Mesendoderm (in vitro differentiated cells): ENCODE measurements around the gene SMIM3.
"Not testable (repeated sequence)": the region's sequence is repeated elsewhere in the genome, so short reads cannot be mapped to it uniquely, and the experiment has no call there.

Experiments
- DNase-seq: peaks from one replicate; pipeline ENCODE4 v3.0.0; 2013
- H2AK5ac ChIP-seq: 2 replicates; pipeline ENCODE4 v1.6.1; 2013; ENCODE audit warnings: low read length, inconsistent platforms
- H2BK120ac ChIP-seq: 2 replicates; pipeline ENCODE4 v1.6.1; 2013; ENCODE audit warnings: low read depth, mild to moderate bottlenecking, low read length, moderate library complexity, mixed read lengths
- H2BK15ac ChIP-seq: replicated peaks from 2 replicates; pipeline ENCODE4 v1.6.1; 2013; ENCODE audit warnings: low read depth, mild to moderate bottlenecking, moderate library complexity
- H2BK5ac ChIP-seq: 2 replicates; pipeline ENCODE4 v1.6.1; 2013; ENCODE audit warnings: low read length, inconsistent platforms
- H3K18ac ChIP-seq: 2 replicates; pipeline ENCODE4 v1.6.1; 2013; ENCODE audit warnings: mild to moderate bottlenecking, low read length, mixed read lengths
- H3K23ac ChIP-seq: one replicate; pipeline ENCODE4 v1.6.1; 2013; ENCODE audit warnings: low read length
- H3K27ac ChIP-seq: 2 replicates; pipeline ENCODE4 v1.5.1; 2013; ENCODE audit warnings: low read depth, mild to moderate bottlenecking, inconsistent platforms, low read length, moderate library complexity
- H3K27me3 ChIP-seq: 2 replicates; pipeline ENCODE4 v1.6.1; 2013; ENCODE audit warnings: low read length, control low read depth, mild to moderate bottlenecking, inconsistent platforms; ENCODE audit not compliant: insufficient read depth, poor library complexity
- H3K36me3 ChIP-seq: 2 replicates; pipeline ENCODE4 v1.6.1; 2013; ENCODE audit warnings: low read length, inconsistent platforms; ENCODE audit not compliant: control insufficient read depth, insufficient read depth
- H3K4ac ChIP-seq: one replicate; pipeline ENCODE4 v1.6.1; 2013; ENCODE audit warnings: low read depth, mild to moderate bottlenecking, low read length, moderate library complexity
- H3K4me1 ChIP-seq: 2 replicates; pipeline ENCODE4 v1.6.1; 2013; ENCODE audit warnings: low read depth, low read length, inconsistent platforms; ENCODE audit not compliant: control insufficient read depth
- H3K4me2 ChIP-seq: 2 replicates; pipeline ENCODE4 v1.6.1; 2013; ENCODE audit warnings: low read length
- H3K4me3 ChIP-seq: 2 replicates; pipeline ENCODE4 v1.5.1; 2013; ENCODE audit warnings: mild to moderate bottlenecking, low read length
- H3K56ac ChIP-seq: one replicate; pipeline ENCODE4 v1.6.1; 2013; ENCODE audit warnings: low read length
- H3K79me1 ChIP-seq: 2 replicates; pipeline ENCODE4 v1.6.1; 2013; ENCODE audit warnings: low read length, inconsistent platforms
- H3K79me2 ChIP-seq: 2 replicates; pipeline ENCODE4 v1.6.1; 2013; ENCODE audit warnings: mild to moderate bottlenecking, low read length; ENCODE audit not compliant: control insufficient read depth, insufficient read depth
- H3K9ac ChIP-seq: 2 replicates; pipeline ENCODE4 v1.6.1; 2013; ENCODE audit warnings: low read length, inconsistent platforms
- H4K5ac ChIP-seq: one replicate; pipeline ENCODE4 v1.6.1; 2013; ENCODE audit warnings: low read length
- H4K8ac ChIP-seq: one replicate; pipeline ENCODE4 v1.6.1; 2013; ENCODE audit warnings: low read depth, mild to moderate bottlenecking, control low read depth, low read length, moderate library complexity
- WGBS: extraction: QIAGEN DNeasy Blood & Tissue Kit; methylation state at CpG from one replicate; pipeline ENCODE4 v1.1.7; 2013; ENCODE audit warnings: low lambda C conversion rate, missing lambda C conversion rate; ENCODE audit not compliant: insufficient coverage; ENCODE audit errors: extremely low coverage; 5-methylcytosine and 5-hydroxymethylcytosine counted together

SMIM3 gene

GRCh38 chr5:150831821-150832220 is 53.3 kb downstream of the SMIM3 start:
- H3K4me2 ChIP-seq, H4K5ac ChIP-seq, H2BK5ac ChIP-seq, H3K4ac ChIP-seq, H3K79me1 ChIP-seq, H3K9ac ChIP-seq, H2BK120ac ChIP-seq, H3K18ac ChIP-seq, H3K27ac ChIP-seq, H3K56ac ChIP-seq, H4K8ac ChIP-seq, H2AK5ac ChIP-seq, H3K36me3 ChIP-seq, H2BK15ac ChIP-seq, H3K23ac ChIP-seq, DNase-seq, H3K4me3 ChIP-seq, H3K79me2 ChIP-seq, H3K27me3 ChIP-seq, H3K4me1 ChIP-seq: not testable (repeated sequence)
- WGBS = no CpG with 5 or more reads among the region's 3 CpGs

DNA sequence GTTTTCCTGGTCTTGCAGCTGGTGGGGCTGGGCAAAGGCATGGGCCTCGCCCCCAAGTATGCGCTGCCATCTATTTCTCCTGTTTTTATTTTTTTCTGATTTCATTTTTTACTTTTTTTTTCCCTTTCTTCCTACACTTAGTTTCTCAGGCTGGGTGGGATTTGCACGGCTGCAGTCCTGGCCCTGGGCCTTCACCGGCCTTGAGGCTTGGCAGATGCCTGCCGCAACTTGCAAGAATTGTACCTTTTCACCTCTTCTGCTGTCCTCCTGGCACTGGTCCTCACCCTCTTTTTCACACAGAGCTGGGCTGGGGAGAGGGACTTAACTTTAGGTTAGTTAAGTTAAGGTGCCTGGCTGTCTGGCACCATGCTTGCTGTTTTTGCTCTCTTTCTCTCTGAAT is 57.5 kb downstream of the SMIM3 start:
- no peak overlapping the region for H3K56ac ChIP-seq
- no peaks in the 10 kb centered on the region for H3K79me2 ChIP-seq
- no peak overlapping the region for H3K23ac ChIP-seq
- no peak overlapping the region for H3K9ac ChIP-seq
- no peak overlapping the region for H2BK120ac ChIP-seq
- H2BK15ac ChIP-seq = no peak overlapping the region
- DNase-seq = no peak
- H4K5ac ChIP-seq = no peak overlapping the region
- H4K8ac ChIP-seq = no peak overlapping the region
- no peak overlapping the region for H3K4me3 ChIP-seq
- no peaks in the 10 kb centered on the region for H3K4me1 ChIP-seq
- no peaks in the 10 kb centered on the region for H3K79me1 ChIP-seq
- no peak overlapping the region for H2AK5ac ChIP-seq
- no peak overlapping the region for H3K18ac ChIP-seq
- H3K4me2 ChIP-seq = no peak overlapping the region
- H2BK5ac ChIP-seq = no peak overlapping the region
- no CpG with 5 or more reads among the region's 5 CpGs for WGBS
- H3K36me3 ChIP-seq = no peaks in the 10 kb centered on the region
- no peak overlapping the region for H3K4ac ChIP-seq
- no peak overlapping the region for H3K27ac ChIP-seq
- H3K27me3 ChIP-seq = no peaks in the 10 kb centered on the region

- peak; percentile 14 for DNase-seq
- Histone ChIP-seq H3K23ac (no peak overlapping the region), H4K8ac (no peak overlapping the region), H3K79me1 (no peaks in the 10 kb centered on the region), H3K27ac (no peak overlapping the region), H3K4me1 (no peaks in the 10 kb centered on the region), H3K9ac (no peak overlapping the region), H3K18ac (no peak overlapping the region), H3K4ac (no peak overlapping the region), H3K56ac (no peak overlapping the region), H4K5ac (no peak overlapping the region), H3K4me3 (no peak overlapping the region), H2BK120ac (no peak overlapping the region), H3K79me2 (no peaks in the 10 kb centered on the region), H3K27me3 (no peaks in the 10 kb centered on the region), H2BK5ac (no peak overlapping the region), H3K36me3 (no peaks in the 10 kb centered on the region), H2AK5ac (no peak overlapping the region), H3K4me2 (no peak overlapping the region), H2BK15ac (no peak overlapping the region)
- no CpG with 5 or more reads among the region's 3 CpGs for WGBS
These were observed 58.1 kb downstream of the SMIM3 start for GRCh38 chr5:150836703-150837102.

DNA sequence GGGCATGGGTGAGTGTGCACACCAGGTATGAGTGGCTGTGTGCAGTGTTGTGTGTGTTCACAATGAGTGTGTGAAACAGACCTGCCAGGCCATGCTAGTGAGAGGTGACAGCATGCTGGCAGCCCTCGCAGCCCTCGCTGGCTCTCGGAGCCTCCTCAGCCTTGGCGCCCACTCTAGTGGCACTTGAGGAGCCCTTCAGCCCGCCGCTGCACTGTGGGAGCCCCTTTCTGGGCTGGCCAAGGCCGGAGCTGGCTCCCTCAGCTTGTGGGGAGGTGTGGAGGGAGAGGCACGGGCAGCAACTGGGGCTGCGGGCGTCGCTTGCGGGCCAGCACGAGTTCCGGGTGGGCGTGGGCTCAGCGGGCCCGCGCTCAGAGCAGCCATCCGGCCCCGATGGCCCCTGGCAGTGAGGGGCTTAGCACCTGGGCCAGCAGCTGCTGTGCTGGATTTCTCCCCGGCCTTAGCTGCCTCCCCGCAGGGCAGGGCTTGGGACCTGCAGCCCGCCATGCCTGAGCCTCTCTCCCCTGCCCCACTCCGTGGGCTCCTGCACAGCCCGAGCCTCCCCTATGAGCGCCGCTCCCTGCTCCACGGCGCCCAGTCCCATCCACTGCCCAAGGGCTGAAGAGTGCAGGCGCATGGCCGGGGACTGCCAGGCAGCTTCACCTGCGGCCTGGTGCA is 66.8 kb downstream of the SMIM3 start:
- not testable (repeated sequence) for H3K23ac ChIP-seq, H3K79me1 ChIP-seq, H3K18ac ChIP-seq, H2BK120ac ChIP-seq, H2BK5ac ChIP-seq, H3K4me1 ChIP-seq, H3K4ac ChIP-seq, DNase-seq, H4K5ac ChIP-seq, H3K27me3 ChIP-seq, H3K56ac ChIP-seq, H2AK5ac ChIP-seq, H3K27ac ChIP-seq, H3K4me2 ChIP-seq, H3K36me3 ChIP-seq, H3K79me2 ChIP-seq, H2BK15ac ChIP-seq, H3K9ac ChIP-seq, H4K8ac ChIP-seq, H3K4me3 ChIP-seq
- WGBS = no CpG with 5 or more reads among the region's 32 CpGs

GRCh38 chr5:150846308-150846653 is 67.7 kb downstream of the SMIM3 start, which contains the start of gene IRGM:
IRGM (plus strand) TSS chr5:150846521; CDS start chr5:150848124, 1,603 bp downstream.
- not testable (repeated sequence) for H2AK5ac ChIP-seq, H3K23ac ChIP-seq, H3K18ac ChIP-seq, H3K27ac ChIP-seq, H4K8ac ChIP-seq, H4K5ac ChIP-seq, H3K4me1 ChIP-seq, H3K4me2 ChIP-seq, H3K79me1 ChIP-seq, H3K36me3 ChIP-seq, H2BK15ac ChIP-seq, H3K56ac ChIP-seq, H2BK120ac ChIP-seq, H2BK5ac ChIP-seq, H3K9ac ChIP-seq, H3K27me3 ChIP-seq, H3K4ac ChIP-seq, H3K4me3 ChIP-seq, H3K79me2 ChIP-seq, DNase-seq
- WGBS = no CpG with 5 or more reads among the region's 3 CpGs
